BLaER1 (cell line): ENCODE data around the gene ELOVL7.

Experiments used
- H3K27ac ChIP-seq: shearing (Covaris generic); formaldehyde crosslinking; 2 replicates; pipeline ENCODE4 v1.8.1; 2022
- H3K27me3 ChIP-seq: shearing (Covaris generic); formaldehyde crosslinking; 2 replicates; pipeline ENCODE4 v1.8.1; 2022
- H3K36me3 ChIP-seq: shearing (Covaris generic); formaldehyde crosslinking; 2 replicates; pipeline ENCODE4 v1.8.1; 2022
- H3K4me1 ChIP-seq: shearing (Covaris generic); formaldehyde crosslinking; 2 replicates; pipeline ENCODE4 v1.8.1; 2022
- H3K4me2 ChIP-seq: shearing (Covaris generic); formaldehyde crosslinking; 2 replicates; pipeline ENCODE4 v1.8.1; 2022
- H3K4me3 ChIP-seq: shearing (Covaris generic); formaldehyde crosslinking; 2 replicates; pipeline ENCODE4 v1.8.1; 2022
- H3K9ac ChIP-seq: shearing (Covaris generic); formaldehyde crosslinking; 2 replicates; pipeline ENCODE4 v1.8.1; 2022
- H3K9me3 ChIP-seq: shearing (Covaris generic); formaldehyde crosslinking; 2 replicates; pipeline ENCODE4 v1.8.1; 2022
- H4K20me1 ChIP-seq: shearing (Covaris generic); formaldehyde crosslinking; 2 replicates; pipeline ENCODE4 v1.8.1; 2022
- Cebpa-rat ChIP-seq: shearing (Covaris generic); IDR thresholded peaks from 2 replicates; pipeline ENCODE4 v1.8.1; 2022

Gene ELOVL7

DNA sequence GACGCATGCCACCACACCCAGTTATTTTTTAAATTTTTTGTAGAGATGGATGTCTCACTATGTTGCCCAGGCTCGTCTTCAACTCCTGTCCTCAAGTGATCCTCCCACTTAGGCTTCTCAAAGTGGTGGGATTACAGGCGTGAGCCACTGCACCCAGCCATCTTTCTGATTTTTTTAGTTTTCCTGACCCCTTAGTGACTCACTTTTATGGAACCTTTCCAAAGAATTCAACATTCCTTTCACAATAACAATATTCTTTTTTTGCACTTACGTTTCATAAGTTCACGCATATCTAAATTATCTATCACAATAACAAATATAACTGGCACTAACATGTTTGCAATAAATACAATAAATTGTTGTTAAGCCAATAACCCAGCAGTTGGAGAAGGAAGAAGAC, 8.5 kb downstream of the ELOVL7 start:
- Histone ChIP-seq H3K9ac (no peak overlapping the region), H3K4me3 (no peak overlapping the region), H3K4me2 (no peak overlapping the region), H4K20me1 (no peaks in the 10 kb centered on the region), H3K36me3 (no peaks in the 10 kb centered on the region), H3K4me1 (no peaks in the 10 kb centered on the region), H3K27ac (no peak overlapping the region), H3K27me3 (no peaks in the 10 kb centered on the region), H3K9me3 (no peaks in the 10 kb centered on the region)
- TF ChIP-seq Cebpa-rat, result no peak

DNA sequence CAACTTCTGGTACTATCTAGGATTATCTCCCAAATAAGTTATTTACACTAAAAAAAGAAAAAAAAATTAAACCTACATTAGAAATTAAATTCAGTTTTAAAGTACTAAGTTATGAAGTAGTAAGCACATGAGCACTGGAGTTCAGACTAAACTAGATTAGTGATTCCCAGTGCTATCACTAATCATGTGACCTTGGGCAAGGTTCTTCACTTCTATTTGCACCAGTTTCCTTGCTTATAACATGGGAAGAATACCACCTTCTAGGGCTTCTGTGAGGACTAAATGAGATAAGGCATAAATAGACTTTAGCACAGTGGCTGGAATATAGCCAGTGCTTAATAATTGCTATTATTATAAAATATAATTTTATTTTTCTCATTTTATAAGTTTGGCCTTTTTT, 10.5 kb downstream of the ELOVL7 start:
- Histone ChIP-seq H3K9me3 (no peaks in the 10 kb centered on the region), H4K20me1 (no peaks in the 10 kb centered on the region), H3K36me3 (no peaks in the 10 kb centered on the region), H3K4me3 (no peak overlapping the region), H3K4me1 (no peaks in the 10 kb centered on the region), H3K27ac (no peak overlapping the region), H3K27me3 (no peaks in the 10 kb centered on the region), H3K4me2 (no peak overlapping the region), H3K9ac (no peak overlapping the region)
- TF ChIP-seq Cebpa-rat, result no peak

GRCh38 chr5:60830581-60831127, 13.4 kb downstream of the ELOVL7 start:
- no peak overlapping the region for H3K4me2 ChIP-seq
- H3K27ac ChIP-seq, result no peak overlapping the region
- no peaks in the 10 kb centered on the region for H3K36me3 ChIP-seq
- no peaks in the 10 kb centered on the region for H3K27me3 ChIP-seq
- H4K20me1 ChIP-seq, result no peaks in the 10 kb centered on the region
- no peaks in the 10 kb centered on the region for H3K4me1 ChIP-seq
- H3K4me3 ChIP-seq, result no peak overlapping the region
- no peaks in the 10 kb centered on the region for H3K9me3 ChIP-seq
- no peak for TF ChIP-seq Cebpa-rat
- H3K9ac ChIP-seq, result no peak overlapping the region

- TF ChIP-seq Cebpa-rat, result no peak
- no peak overlapping the region for H3K27ac ChIP-seq
- no peak overlapping the region for H3K4me2 ChIP-seq
- no peak overlapping the region for H3K9ac ChIP-seq
- no peaks in the 10 kb centered on the region for H3K9me3 ChIP-seq
- H3K4me1 ChIP-seq, result no peaks in the 10 kb centered on the region
- no peaks in the 10 kb centered on the region for H3K27me3 ChIP-seq
- no peak overlapping the region for H3K4me3 ChIP-seq
- no peaks in the 10 kb centered on the region for H3K36me3 ChIP-seq
- H4K20me1 ChIP-seq, result no peaks in the 10 kb centered on the region
These were observed 14.4 kb downstream of the ELOVL7 start for GRCh38 chr5:60829490-60830266.

DNA sequence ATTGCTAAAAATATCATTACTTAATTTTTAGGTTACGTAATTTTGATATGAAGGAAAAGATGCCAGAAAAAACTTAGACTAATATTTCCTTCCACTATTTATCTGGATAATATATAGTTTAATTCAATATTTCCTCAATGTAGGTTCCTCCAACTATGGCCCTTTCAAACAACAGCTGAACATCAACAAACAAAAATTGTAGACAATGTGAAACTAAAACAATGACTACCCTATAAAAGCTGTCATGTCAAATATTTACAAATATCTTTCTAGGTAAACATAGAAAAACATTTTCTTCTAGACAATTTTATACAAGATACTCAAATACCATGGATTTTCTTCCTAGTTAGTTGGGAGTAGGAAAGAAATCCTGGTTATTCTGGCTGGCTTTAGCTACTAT, 16.9 kb downstream of the ELOVL7 start:
- no peaks in the 10 kb centered on the region for H4K20me1 ChIP-seq
- no peak overlapping the region for H3K4me2 ChIP-seq
- no peak overlapping the region for H3K9ac ChIP-seq
- H3K9me3 ChIP-seq, result no peaks in the 10 kb centered on the region
- TF ChIP-seq Cebpa-rat, result no peak
- no peaks in the 10 kb centered on the region for H3K27me3 ChIP-seq
- no peak overlapping the region for H3K4me3 ChIP-seq
- H3K4me1 ChIP-seq, result no peaks in the 10 kb centered on the region
- no peaks in the 10 kb centered on the region for H3K36me3 ChIP-seq
- no peak overlapping the region for H3K27ac ChIP-seq

- Histone ChIP-seq H3K27me3 (no peaks in the 10 kb centered on the region), H3K4me2 (no peak overlapping the region), H3K4me1 (no peaks in the 10 kb centered on the region), H4K20me1 (no peaks in the 10 kb centered on the region), H3K9me3 (no peaks in the 10 kb centered on the region), H3K9ac (no peak overlapping the region), H3K36me3 (no peaks in the 10 kb centered on the region), H3K4me3 (no peak overlapping the region), H3K27ac (no peak overlapping the region)
- no peak for TF ChIP-seq Cebpa-rat
These were observed 17.4 kb downstream of the ELOVL7 start for GRCh38 chr5:60826653-60827052.

DNA sequence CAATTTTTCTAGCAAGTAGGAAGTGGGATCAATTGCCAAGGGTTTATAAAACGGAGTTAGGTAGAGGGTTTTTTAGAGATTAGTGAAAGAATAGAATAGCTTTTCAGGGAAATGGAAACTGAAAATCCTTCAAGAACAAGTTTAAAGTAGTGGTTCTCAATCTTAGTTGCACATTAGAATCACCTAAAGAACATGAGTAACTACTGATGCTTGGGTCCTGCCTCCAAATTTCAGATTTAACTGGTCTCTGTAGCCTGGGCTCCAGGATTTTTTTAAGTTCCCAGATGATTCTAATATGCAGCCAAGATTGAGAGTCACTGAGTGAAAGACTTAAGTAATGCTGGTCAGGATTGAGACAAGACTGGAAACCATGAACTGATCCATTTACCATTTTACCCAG, 20.5 kb downstream of the ELOVL7 start:
- Histone ChIP-seq H3K27me3 (no peaks in the 10 kb centered on the region), H3K4me1 (no peaks in the 10 kb centered on the region), H3K27ac (no peak overlapping the region), H4K20me1 (no peaks in the 10 kb centered on the region), H3K9me3 (no peaks in the 10 kb centered on the region), H3K4me2 (no peak overlapping the region), H3K4me3 (no peak overlapping the region), H3K36me3 (no peaks in the 10 kb centered on the region), H3K9ac (no peak overlapping the region)
- TF ChIP-seq Cebpa-rat, result no peak

GRCh38 chr5:60822285-60822556, 21.8 kb downstream of the ELOVL7 start:
- Histone ChIP-seq H3K9ac (no peak overlapping the region), H3K4me1 (no peaks in the 10 kb centered on the region), H3K9me3 (no peaks in the 10 kb centered on the region), H3K36me3 (no peaks in the 10 kb centered on the region), H3K27ac (no peak overlapping the region), H3K4me2 (no peak overlapping the region), H3K27me3 (no peaks in the 10 kb centered on the region), H3K4me3 (no peak overlapping the region), H4K20me1 (no peaks in the 10 kb centered on the region)
- no peak for TF ChIP-seq Cebpa-rat

DNA sequence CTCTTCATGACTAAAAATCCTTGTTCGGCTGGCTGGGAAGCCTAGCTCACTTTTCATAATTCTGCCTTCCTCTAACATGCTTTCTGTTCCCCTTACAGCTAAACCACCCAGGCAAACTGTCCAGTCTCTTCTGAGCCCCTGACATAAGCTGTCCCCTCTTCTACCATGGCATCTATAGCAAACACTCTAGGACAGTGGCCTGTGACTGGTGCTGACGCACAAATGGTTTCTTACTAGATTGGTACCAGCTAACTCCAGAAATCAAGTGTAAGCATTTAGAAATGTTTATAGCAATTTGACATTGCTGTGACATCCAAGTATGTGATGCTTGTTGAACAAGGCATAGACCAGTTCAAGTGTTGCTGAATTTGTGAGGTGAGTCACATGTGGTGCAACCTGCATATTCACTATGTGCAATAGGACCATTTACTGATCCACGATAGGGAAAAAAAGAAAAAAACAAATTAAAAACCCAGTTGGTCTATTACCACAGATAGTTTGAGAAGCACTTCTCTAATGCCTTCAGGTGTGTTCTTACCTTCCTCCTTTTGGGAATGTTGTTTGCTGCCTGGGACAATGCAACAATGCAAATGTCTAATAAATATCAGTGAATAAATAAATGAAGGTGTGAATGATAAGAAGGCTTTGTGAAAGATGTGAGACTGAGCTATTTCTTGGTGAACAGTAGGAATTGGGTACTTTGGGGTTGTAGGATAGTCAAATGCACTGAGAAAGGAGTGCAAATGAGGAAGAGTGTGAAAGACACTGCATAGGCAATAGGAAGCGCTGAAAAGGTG, 22.4 kb downstream of the ELOVL7 start:
- TF ChIP-seq Cebpa-rat, result no peak
- H4K20me1 ChIP-seq, result no peaks in the 10 kb centered on the region
- H3K27me3 ChIP-seq, result no peaks in the 10 kb centered on the region
- no peak overlapping the region for H3K9ac ChIP-seq
- no peak overlapping the region for H3K4me2 ChIP-seq
- H3K9me3 ChIP-seq, result no peaks in the 10 kb centered on the region
- no peaks in the 10 kb centered on the region for H3K4me1 ChIP-seq
- no peak overlapping the region for H3K4me3 ChIP-seq
- H3K36me3 ChIP-seq, result no peaks in the 10 kb centered on the region
- H3K27ac ChIP-seq, result no peak overlapping the region
